ENCODE measurements around the gene TRIM56. TPM values are rescaled to one million over a fixed set of nuclear protein-coding genes. Genes with fewer than 3 reads are reported as not detected.

Gene TRIM56
- total RNA-seq, 1 experiment from 2014 or later = 23.1 TPM

DNA sequence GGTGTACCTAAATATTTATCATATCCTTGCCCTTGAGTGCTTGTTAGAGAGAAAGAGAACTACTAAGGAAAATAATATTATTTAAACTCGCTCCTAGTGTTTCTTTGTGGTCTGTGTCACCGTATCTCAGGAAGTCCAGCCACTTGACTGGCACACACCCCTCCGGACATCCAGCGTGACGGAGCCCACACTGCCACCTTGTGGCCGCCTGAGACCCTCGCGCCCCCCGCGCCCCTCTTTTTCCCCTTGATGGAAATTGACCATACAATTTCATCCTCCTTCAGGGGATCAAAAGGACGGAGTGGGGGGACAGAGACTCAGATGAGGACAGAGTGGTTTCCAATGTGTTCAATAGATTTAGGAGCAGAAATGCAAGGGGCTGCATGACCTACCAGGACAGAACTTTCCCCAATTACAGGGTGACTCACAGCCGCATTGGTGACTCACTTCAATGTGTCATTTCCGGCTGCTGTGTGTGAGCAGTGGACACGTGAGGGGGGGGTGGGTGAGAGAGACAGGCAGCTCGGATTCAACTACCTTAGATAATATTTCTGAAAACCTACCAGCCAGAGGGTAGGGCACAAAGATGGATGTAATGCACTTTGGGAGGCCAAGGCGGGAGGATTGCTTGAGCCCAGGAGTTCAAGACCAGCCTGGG is 53.1 kb downstream of the TRIM56 start:
- Mint-ChIP-seq H3K4me3 (peak overlapping the region; percentile 46), H3K27me3 (ENCODE audit: low read depth) (peaks cover 3% of the 10 kb centered on the region; the same call in 1 of the 2 replicates), H3K27ac (no peak overlapping the region), H3K4me1 (peaks cover 52% of the 10 kb centered on the region), H3K36me3 (no peaks in the 10 kb centered on the region), H3K9me3 (no peaks in the 10 kb centered on the region)
- TF ChIP-seq GABPB1 (CRISPR knock-in tag; IDR thresholded peaks at IDR 0.05) (peak; percentile 54; the same call in 1 of the 2 replicates), ZNF232 (CRISPR knock-in tag; IDR thresholded peaks at IDR 0.05) (no peak), USF2 (CRISPR knock-in tag; IDR thresholded peaks at IDR 0.05) (peak; percentile 60; the same call in 1 of the 2 replicates)
- TF ChIP-seq, protein P1, sequence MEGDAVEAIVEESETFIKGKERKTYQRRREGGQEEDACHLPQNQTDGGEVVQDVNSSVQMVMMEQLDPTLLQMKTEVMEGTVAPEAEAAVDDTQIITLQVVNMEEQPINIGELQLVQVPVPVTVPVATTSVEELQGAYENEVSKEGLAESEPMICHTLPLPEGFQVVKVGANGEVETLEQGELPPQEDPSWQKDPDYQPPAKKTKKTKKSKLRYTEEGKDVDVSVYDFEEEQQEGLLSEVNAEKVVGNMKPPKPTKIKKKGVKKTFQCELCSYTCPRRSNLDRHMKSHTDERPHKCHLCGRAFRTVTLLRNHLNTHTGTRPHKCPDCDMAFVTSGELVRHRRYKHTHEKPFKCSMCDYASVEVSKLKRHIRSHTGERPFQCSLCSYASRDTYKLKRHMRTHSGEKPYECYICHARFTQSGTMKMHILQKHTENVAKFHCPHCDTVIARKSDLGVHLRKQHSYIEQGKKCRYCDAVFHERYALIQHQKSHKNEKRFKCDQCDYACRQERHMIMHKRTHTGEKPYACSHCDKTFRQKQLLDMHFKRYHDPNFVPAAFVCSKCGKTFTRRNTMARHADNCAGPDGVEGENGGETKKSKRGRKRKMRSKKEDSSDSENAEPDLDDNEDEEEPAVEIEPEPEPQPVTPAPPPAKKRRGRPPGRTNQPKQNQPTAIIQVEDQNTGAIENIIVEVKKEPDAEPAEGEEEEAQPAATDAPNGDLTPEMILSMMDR (IDR thresholded peaks at IDR 0.05) = peak; percentile 59
- ChIA-PET CTCF (interaction anchor here (0.5 to 8.1 kb wide), 13 partner anchors 11 to 243 kb away, joined by 3 to 217 read pairs (median 3); partner anchors contain the start of genes ACHE, COL26A1 and SERPINE1), POLR2A (no interaction called here)
- peak; percentile 73 for ATAC-seq
- peak; percentile 62 for DNase-seq (ENCODE audit: low spot score)

- peaks cover 35% of the 10 kb centered on the region for H3K4me1 Mint-ChIP-seq
- DNase-seq (ENCODE audit: low spot score) = no peak
- no peak for ATAC-seq
- ChIA-PET POLR2A (no interaction called here), CTCF (interaction anchor here (0.5 to 8.1 kb wide), 11 partner anchors 10 to 97 kb away, joined by 3 to 217 read pairs (median 4); partner anchors contain the start of genes CLDN15, SERPINE1 and TRIM56)
- no peak overlapping the region for H3K27ac Mint-ChIP-seq
- no peaks in the 10 kb centered on the region for H3K9me3 Mint-ChIP-seq
- H3K4me3 Mint-ChIP-seq = no peak overlapping the region
- TF ChIP-seq, protein P2, sequence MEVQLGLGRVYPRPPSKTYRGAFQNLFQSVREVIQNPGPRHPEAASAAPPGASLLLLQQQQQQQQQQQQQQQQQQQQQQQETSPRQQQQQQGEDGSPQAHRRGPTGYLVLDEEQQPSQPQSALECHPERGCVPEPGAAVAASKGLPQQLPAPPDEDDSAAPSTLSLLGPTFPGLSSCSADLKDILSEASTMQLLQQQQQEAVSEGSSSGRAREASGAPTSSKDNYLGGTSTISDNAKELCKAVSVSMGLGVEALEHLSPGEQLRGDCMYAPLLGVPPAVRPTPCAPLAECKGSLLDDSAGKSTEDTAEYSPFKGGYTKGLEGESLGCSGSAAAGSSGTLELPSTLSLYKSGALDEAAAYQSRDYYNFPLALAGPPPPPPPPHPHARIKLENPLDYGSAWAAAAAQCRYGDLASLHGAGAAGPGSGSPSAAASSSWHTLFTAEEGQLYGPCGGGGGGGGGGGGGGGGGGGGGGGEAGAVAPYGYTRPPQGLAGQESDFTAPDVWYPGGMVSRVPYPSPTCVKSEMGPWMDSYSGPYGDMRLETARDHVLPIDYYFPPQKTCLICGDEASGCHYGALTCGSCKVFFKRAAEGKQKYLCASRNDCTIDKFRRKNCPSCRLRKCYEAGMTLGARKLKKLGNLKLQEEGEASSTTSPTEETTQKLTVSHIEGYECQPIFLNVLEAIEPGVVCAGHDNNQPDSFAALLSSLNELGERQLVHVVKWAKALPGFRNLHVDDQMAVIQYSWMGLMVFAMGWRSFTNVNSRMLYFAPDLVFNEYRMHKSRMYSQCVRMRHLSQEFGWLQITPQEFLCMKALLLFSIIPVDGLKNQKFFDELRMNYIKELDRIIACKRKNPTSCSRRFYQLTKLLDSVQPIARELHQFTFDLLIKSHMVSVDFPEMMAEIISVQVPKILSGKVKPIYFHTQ (CRISPR knock-in tag; IDR thresholded peaks at IDR 0.05) = no peak
- TF ChIP-seq ZSCAN18 (CRISPR knock-in tag; IDR thresholded peaks at IDR 0.05) (no peak), MLX (CRISPR knock-in tag; IDR thresholded peaks at IDR 0.05) (no peak), ZBTB21 (CRISPR knock-in tag; IDR thresholded peaks at IDR 0.05; ENCODE audit: borderline replicate concordance) (no peak), ETV6 (CRISPR knock-in tag; IDR thresholded peaks at IDR 0.05) (no peak), TCF7 (CRISPR knock-in tag; IDR thresholded peaks at IDR 0.05; ENCODE audit: low read depth) (no peak), USF1 (CRISPR knock-in tag; IDR thresholded peaks at IDR 0.05) (no peak)
- TF ChIP-seq, protein P3, sequence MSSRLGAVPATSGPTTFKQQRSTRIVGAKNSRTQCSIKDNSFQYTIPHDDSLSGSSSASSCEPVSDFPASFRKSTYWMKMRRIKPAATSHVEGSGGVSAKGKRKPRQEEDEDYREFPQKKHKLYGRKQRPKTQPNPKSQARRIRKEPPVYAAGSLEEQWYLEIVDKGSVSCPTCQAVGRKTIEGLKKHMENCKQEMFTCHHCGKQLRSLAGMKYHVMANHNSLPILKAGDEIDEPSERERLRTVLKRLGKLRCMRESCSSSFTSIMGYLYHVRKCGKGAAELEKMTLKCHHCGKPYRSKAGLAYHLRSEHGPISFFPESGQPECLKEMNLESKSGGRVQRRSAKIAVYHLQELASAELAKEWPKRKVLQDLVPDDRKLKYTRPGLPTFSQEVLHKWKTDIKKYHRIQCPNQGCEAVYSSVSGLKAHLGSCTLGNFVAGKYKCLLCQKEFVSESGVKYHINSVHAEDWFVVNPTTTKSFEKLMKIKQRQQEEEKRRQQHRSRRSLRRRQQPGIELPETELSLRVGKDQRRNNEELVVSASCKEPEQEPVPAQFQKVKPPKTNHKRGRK (CRISPR knock-in tag; IDR thresholded peaks at IDR 0.05; ENCODE audit: borderline replicate concordance) = peak; percentile 78; the same call in 1 of the 2 replicates
- TF ChIP-seq, protein P4, sequence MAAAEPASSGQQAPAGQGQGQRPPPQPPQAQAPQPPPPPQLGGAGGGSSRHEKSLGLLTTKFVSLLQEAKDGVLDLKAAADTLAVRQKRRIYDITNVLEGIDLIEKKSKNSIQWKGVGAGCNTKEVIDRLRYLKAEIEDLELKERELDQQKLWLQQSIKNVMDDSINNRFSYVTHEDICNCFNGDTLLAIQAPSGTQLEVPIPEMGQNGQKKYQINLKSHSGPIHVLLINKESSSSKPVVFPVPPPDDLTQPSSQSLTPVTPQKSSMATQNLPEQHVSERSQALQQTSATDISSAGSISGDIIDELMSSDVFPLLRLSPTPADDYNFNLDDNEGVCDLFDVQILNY (CRISPR knock-in tag; IDR thresholded peaks at IDR 0.05) = no peak
- peaks cover 6% of the 10 kb centered on the region for H3K27me3 Mint-ChIP-seq (ENCODE audit: low read depth)
- no peaks in the 10 kb centered on the region for H3K36me3 Mint-ChIP-seq
Observed at GRCh38 chr7:101140339-101140699, 55.0 kb downstream of the TRIM56 start.
